Endothelial cell of umbilical vein (primary cell): Measurements from ENCODE around the gene APMAP. TPM values are rescaled to one million over a fixed set of nuclear protein-coding genes. Genes with fewer than 3 reads are reported as not detected.

Source experiments
- BruUV-seq: library from RNA; stranded (reverse); fragments of 400-500 nt; replicated peaks from 2 replicates; lab custom pipeline; 2021; lab: Mats Ljungman, UMichigan
- CTCF ChIA-PET: fragments of 300-600, 350-600 bp; sonication (Branson Sonifier 250); formaldehyde crosslinking; loops from one replicate; lab custom pipeline; 2021; ENCODE audit warnings: antibody characterized with exemption, inconsistent platforms; lab: Charles Lee
- POLR2A ChIA-PET: fragments of 300-600, 350-600 bp; sonication (Branson Sonifier 250); formaldehyde crosslinking; loops from one replicate; lab custom pipeline; 2021; ENCODE audit warnings: antibody characterized with exemption, inconsistent platforms; lab: Charles Lee
- DNase-seq: peaks from one replicate; pipeline ENCODE4 v3.0.0-alpha.2; 2011; ENCODE audit warnings: low read depth, low spot score
- FAIRE-seq: peaks from 2 replicates; lab custom pipeline; 2011; peaks lifted over from hg19 to GRCh38; lab: Jason Lieb, UNC
- H2AFZ ChIP-seq: 2 replicates; pipeline ENCODE4 v1.6.0; 2012; ENCODE audit warnings: low read depth, low read length, control low read depth, inconsistent platforms
- H3K27ac ChIP-seq: 2 replicates; pipeline ENCODE4 v1.5.1; 2011; ENCODE audit warnings: low read depth, mild to moderate bottlenecking, control low read depth, low read length, moderate library complexity; ENCODE audit not compliant: insufficient read depth
- H3K27me3 ChIP-seq, 2 experiments: 2 replicates each; pipeline versions ENCODE4 v1.6.0 to v1.6.1; 2011; ENCODE audit warnings: low read length in 2 of 2, mixed read lengths in 1 of 2; ENCODE audit not compliant: control insufficient read depth in 2 of 2, insufficient read depth in 2 of 2
- H3K36me3 ChIP-seq, 2 experiments: 2 replicates in 1 of 2; 3 replicates in 1 of 2; pipeline ENCODE4 v1.5.1; 2011; ENCODE audit warnings: low read length in 2 of 2, mild to moderate bottlenecking in 1 of 2, moderate library complexity in 1 of 2; ENCODE audit not compliant: control insufficient read depth in 2 of 2, insufficient read depth in 2 of 2; ENCODE audit errors: extremely low read depth in 1 of 2
- H3K4me1 ChIP-seq: 3 replicates; pipeline ENCODE4 v1.5.1; 2011; ENCODE audit warnings: mild to moderate bottlenecking, low read length; ENCODE audit not compliant: control insufficient read depth, insufficient read depth; ENCODE audit errors: extremely low read depth
- H3K4me2 ChIP-seq: 2 replicates; pipeline ENCODE4 v1.6.1; 2011; ENCODE audit warnings: low read length, control low read depth, mixed read lengths; ENCODE audit not compliant: insufficient read depth
- H3K4me3 ChIP-seq, 3 experiments: fragments of 200-600 bp in 1 of 3; sonication (generic), shearing (Covaris generic) in 1 of 3; replicated peaks in 1 of 3; 2 replicates each; pipeline ENCODE4 v1.5.1; 2011 to 2016; ENCODE audit warnings: control low read depth in 3 of 3, low read length in 3 of 3, mild to moderate bottlenecking in 2 of 3, inconsistent platforms in 1 of 3, low read depth in 1 of 3, moderate library complexity in 1 of 3; ENCODE audit not compliant: insufficient read depth in 1 of 3
- H3K79me2 ChIP-seq: 2 replicates; pipeline ENCODE4 v1.6.0; 2012; ENCODE audit warnings: low read length, inconsistent platforms; ENCODE audit not compliant: control insufficient read depth, insufficient read depth
- H3K9ac ChIP-seq: replicated peaks from 2 replicates; pipeline ENCODE3; 2011; ENCODE audit warnings: low read length, control low read depth; ENCODE audit not compliant: insufficient read depth; ENCODE audit errors: extremely low read depth
- H3K9me1 ChIP-seq: replicated peaks from 3 replicates; pipeline ENCODE4 v1.6.0; 2011; ENCODE audit warnings: mild to moderate bottlenecking, low read length; ENCODE audit not compliant: control insufficient read depth, insufficient read depth; ENCODE audit errors: extremely low read depth
- H3K9me3 ChIP-seq: replicated peaks from 2 replicates; pipeline ENCODE4 v1.5.1; 2012; ENCODE audit warnings: low read length, inconsistent platforms; ENCODE audit not compliant: control insufficient read depth, insufficient read depth
- H4K20me1 ChIP-seq: replicated peaks from 2 replicates; pipeline ENCODE3; 2011; ENCODE audit warnings: mild to moderate bottlenecking, low read length; ENCODE audit not compliant: control insufficient read depth, insufficient read depth; ENCODE audit errors: extremely low read depth
- CTCF ChIP-seq, 2 donors: IDR thresholded peaks; 1 replicate in 1 of 2; 2 replicates in 1 of 2; pipeline ENCODE4 v1.5.1; 2011; ENCODE audit warnings: low read length in 2 of 2, mild to moderate bottlenecking in 2 of 2, moderate library complexity in 2 of 2, control low read depth in 1 of 2, inconsistent platforms in 1 of 2, low read depth in 1 of 2; ENCODE audit not compliant: insufficient read depth in 1 of 2; ENCODE audit errors: extremely low read depth in 1 of 2
- EZH2 ChIP-seq: IDR thresholded peaks from 2 replicates; pipeline ENCODE4 v1.6.1; 2012; ENCODE audit warnings: borderline replicate concordance, low read depth, mild to moderate bottlenecking, moderate library complexity, low read length, inconsistent platforms; ENCODE audit not compliant: severe bottlenecking
- FOS ChIP-seq: IDR thresholded peaks from 2 replicates; pipeline ENCODE4 v1.6.1; 2011; ENCODE audit warnings: mild to moderate bottlenecking, low read length, moderate library complexity, borderline replicate concordance; ENCODE audit not compliant: insufficient read depth
- GATA2 ChIP-seq: IDR thresholded peaks from 2 replicates; pipeline ENCODE4 v1.7.0; 2011; ENCODE audit warnings: low read depth, mild to moderate bottlenecking, moderate library complexity, mixed read lengths, low read length; ENCODE audit not compliant: insufficient read length, insufficient read depth
- JUN ChIP-seq: IDR thresholded peaks from 2 replicates; pipeline ENCODE4 v1.6.1; 2011; ENCODE audit warnings: borderline replicate concordance, low read depth; ENCODE audit not compliant: insufficient read length, insufficient read depth
- MYC ChIP-seq: IDR thresholded peaks from one replicate; pipeline ENCODE4 v1.6.1; 2011; ENCODE audit warnings: mild to moderate bottlenecking, low read depth, low read length
- POLR2A ChIP-seq: IDR thresholded peaks from 2 replicates; pipeline ENCODE4 v1.6.1; 2012; ENCODE audit warnings: low read depth, mild to moderate bottlenecking, control low read depth, low read length
- dilution Hi-C: fragments of 300-500 bp; cut with MboI; formaldehyde crosslinking; loops from one replicate; pipeline ENCODE4 v1.15.0; 2019; ENCODE audit warnings: low sequenced_read_pairs; ENCODE audit not compliant: extremely low pct_ligation_motif_present
- intact Hi-C: fragments of 100-400 bp; cut with micrococcal nuclease; formaldehyde crosslinking; loops from one replicate; pipeline ENCODE4 v1.10.0; 2022
- polyA plus RNA-seq, 4 experiments: library from polyadenylated mRNA; depleted of rRNA in 3 of 4; stranded (reverse) in 3 of 4; unstranded in 1 of 4; fragments of >200 nt; gene quantifications; 2 replicates each; pipeline versions ENCODE4 v1.2.1 to v1.2.3, GENCODE V29; 2011 to 2012; ENCODE audit warnings: missing spikeins in 1 of 4
- total RNA-seq: library from RNA; stranded (reverse); gene quantifications from 2 replicates; pipeline ENCODE4 v1.2.3, GENCODE V29; 2021

APMAP gene
- total and polyA plus RNA-seq, 2 donors (not counting 3 experiments of a cell fraction or from before 2014, with no cell fraction given): 80.7 to 110 TPM

GRCh38 chr20:24977336-24977735 lies 15.2 kb downstream of the APMAP start:
- H3K36me3 ChIP-seq: peaks cover under 1 to 9% of the 10 kb centered on the region in 2 experiments
- no peaks in the 10 kb centered on the region for H4K20me1 ChIP-seq
- no peak overlapping the region for H2AFZ ChIP-seq
- BruUV-seq: no TSS peak
- no peak overlapping the region for H3K9ac ChIP-seq
- no peak for FAIRE-seq
- dilution Hi-C loops (no loop called here), intact Hi-C loops (no loop called here)
- no peak overlapping the region for H3K27ac ChIP-seq
- H3K4me3 ChIP-seq: no peak overlapping the region
- no peaks in the 10 kb centered on the region for H3K9me3 ChIP-seq
- ChIA-PET POLR2A (no interaction called here), CTCF (no interaction called here)
- no peak overlapping the region for H3K4me2 ChIP-seq
- peaks cover 4% of the 10 kb centered on the region for H3K79me2 ChIP-seq
- peaks cover 15% of the 10 kb centered on the region for H3K4me1 ChIP-seq
- no peak for DNase-seq
- no peak for TF ChIP-seq FOS
- H3K9me1 ChIP-seq: no peaks in the 10 kb centered on the region
- no peaks in the 10 kb centered on the region for H3K27me3 ChIP-seq

DNA sequence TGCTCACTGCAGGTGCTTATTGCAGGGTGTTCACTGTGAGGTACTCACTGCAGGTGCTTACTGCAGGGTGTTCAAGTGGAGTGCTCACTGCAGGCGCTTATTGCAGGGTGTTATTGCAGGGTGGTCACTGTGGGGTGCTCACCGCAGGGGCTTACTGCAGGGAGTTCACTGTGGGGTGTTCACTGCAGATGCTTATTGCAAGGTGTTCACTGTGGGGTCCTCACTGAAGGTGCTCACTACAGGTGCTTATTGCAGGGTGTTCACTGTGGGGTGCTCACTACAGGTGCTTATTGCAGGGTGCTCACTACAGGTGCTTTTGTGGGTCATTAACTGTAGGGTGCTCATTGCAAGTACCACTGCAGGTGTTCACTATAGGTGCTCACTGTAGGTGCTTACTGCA lies 20.2 kb downstream of the APMAP start:
- DNase-seq (no peak), FAIRE-seq (no peak)
- ChIA-PET POLR2A (no interaction called here), CTCF (no interaction called here)
- Histone ChIP-seq H4K20me1 (no peaks in the 10 kb centered on the region), H3K79me2 (peaks cover 2% of the 10 kb centered on the region), H3K4me1 (peaks cover 15% of the 10 kb centered on the region), H3K27me3 (no peaks in the 10 kb centered on the region), H3K9me1 (no peaks in the 10 kb centered on the region), H3K9me3 (no peaks in the 10 kb centered on the region), H3K4me2 (no peak overlapping the region), H2AFZ (no peak overlapping the region), H3K27ac (no peak overlapping the region), H3K4me3 (no peak overlapping the region), H3K36me3 (peaks cover 10 to 11% of the 10 kb centered on the region in 2 experiments), H3K9ac (no peak overlapping the region)
- intact Hi-C loops: no loop called here
- BruUV-seq: no TSS peak
- TF ChIP-seq FOS: no peak
- no peak for TF ChIP-seq EZH2
- no peak for TF ChIP-seq POLR2A
- no peak for TF ChIP-seq GATA2
- TF ChIP-seq JUN: no peak
- TF ChIP-seq CTCF (IDR thresholded peaks at IDR 0.05; ENCODE audit: extremely low read depth in 1 of 2, insufficient read depth in 1 of 2, low read depth in 1 of 2, low read length in 2 of 2): no peak
- TF ChIP-seq MYC: no peak
- dilution Hi-C loops: no loop called here
